T47D (cell line): ENCODE results near the gene LRRC7.

Experiments used
- DNase-seq, 2 experiments: peaks; one replicate each; pipeline versions ENCODE4 v3.0.0 to v3.0.0-alpha.2; 2011 to 2012; ENCODE audit warnings: low read depth in 1 of 2, low spot score in 1 of 2
- JUND ChIP-seq: IDR thresholded peaks from 2 replicates; pipeline ENCODE4 v1.6.1; 2012; ENCODE audit warnings: low read depth
- in situ Hi-C: cut with HindIII; loops from 2 replicates; pipeline ENCODE4 v1.10.0; 2016; ENCODE audit warnings: low sequenced_read_pairs, low pct_unique_long_range_greater_than_20kb

Gene LRRC7

DNA sequence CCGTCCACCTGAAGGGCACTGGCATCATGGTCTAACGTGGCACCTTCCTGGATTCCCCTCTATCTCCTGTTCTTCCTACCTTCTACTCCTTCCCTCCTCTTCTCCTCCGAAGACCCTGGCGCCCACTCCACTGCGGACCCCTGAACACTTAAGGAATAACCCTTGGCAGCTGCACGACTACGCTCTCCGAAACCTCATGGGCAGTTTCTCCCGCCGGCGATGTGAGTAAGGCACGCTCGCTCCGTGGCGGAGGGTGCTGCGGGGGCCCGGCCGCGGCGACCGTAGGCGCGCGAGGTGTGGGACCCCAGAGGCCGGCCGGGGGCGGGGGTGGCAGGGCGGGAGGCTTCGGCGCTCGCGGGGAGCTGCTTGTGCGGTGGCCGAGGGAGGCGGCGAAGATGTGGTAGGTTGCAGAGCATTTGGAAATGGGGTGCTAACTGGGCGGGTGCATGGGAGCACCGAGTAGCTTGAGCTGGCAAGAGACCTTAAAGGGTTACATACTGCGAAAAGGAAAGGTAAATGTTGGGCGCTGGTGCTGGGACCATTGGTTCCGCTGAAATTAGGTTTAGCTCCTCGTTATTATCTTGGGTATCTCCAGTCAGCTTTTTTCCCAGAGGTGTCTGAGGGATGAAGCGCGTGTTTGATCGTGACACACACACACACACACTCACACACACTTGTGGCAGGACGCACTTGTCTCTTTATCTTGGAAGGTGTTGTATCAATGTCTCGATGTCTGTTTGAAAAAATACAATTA is 876 bp downstream of the LRRC7 start:
- DNase-seq: no peak
- in situ Hi-C loops: no loop called here

DNA sequence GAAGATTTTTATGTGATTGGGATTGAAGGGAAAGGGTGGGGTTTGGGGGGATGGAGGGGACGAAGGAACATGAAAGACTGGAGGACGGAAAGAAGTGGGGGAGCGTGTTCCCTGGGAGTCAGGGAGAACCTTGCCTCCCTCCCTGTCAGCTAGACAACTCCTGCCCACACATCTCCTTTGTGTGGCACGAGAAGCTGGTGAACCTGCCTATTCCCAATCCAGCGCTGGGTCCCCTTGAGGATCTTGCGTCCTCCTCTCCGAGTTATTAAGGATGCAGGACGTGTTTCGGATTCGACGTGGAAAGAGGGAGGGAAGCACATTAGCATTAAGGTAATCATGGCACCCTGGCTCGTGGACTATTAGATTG is 1.4 kb downstream of the LRRC7 start:
- in situ Hi-C loops: no loop called here
- no peak for TF ChIP-seq JUND
- no peak for DNase-seq

More for the DNA sequence above, 876 bp downstream of the LRRC7 start:
- no peak for TF ChIP-seq JUND

DNA sequence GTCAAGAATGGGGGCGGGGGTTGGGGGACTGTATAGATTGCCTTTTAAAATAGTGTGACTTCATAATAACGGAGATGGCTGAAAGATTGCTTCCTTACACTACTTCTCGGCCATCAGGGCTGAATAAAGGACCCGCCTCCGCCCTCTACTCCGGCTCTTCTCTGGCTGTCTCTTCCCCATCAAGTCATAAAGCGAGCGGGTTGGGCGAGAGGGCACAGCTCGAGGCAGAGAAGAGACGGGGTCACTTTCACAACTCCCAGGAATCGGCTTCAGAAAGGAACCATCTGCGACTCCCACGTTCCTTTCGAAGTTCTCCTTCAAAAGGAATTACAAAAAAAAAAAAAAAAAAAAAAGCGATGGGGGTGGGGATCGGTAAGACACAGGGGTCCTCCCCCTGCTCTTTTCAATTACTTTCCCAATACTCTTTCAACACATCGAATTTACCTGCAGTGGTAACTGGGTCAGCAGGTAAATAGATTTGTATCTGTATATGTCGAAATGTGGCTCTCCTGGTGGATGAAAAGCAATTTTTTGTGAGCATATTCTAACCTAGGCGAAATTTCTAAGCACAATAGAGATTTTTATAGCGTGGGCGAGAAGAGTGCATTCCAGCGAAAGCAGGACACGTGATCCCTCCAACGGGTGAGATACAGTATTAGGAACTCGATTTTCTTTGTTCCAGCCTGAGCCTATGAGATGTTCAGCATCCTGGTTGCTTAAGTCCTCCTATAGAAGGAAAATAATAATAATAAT is 2.0 kb downstream of the LRRC7 start:
- DNase-seq: no peak
- in situ Hi-C loops: no loop called here
- TF ChIP-seq JUND: no peak

DNA sequence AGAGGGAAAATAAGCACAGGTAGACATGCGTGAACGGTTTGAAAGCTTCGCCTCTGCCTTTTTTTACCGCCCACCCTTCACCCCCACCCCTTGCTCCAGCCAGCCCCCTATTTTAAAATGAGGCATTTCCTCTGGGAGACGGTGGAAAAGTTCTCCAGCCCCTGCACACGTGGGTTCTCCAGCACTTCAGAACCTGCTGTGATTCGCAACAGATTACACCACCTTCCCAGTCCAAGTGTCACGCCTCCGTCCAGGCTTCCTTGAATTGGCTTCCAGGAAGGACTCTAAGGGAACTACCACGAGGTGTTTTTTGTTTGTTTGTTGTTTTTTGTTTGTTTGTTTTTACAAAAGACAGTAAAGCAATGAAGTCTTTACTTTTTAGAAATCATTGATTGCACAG is 2.6 kb downstream of the LRRC7 start:
- DNase-seq: no peak
- in situ Hi-C loops: no loop called here
- no peak for TF ChIP-seq JUND

DNA sequence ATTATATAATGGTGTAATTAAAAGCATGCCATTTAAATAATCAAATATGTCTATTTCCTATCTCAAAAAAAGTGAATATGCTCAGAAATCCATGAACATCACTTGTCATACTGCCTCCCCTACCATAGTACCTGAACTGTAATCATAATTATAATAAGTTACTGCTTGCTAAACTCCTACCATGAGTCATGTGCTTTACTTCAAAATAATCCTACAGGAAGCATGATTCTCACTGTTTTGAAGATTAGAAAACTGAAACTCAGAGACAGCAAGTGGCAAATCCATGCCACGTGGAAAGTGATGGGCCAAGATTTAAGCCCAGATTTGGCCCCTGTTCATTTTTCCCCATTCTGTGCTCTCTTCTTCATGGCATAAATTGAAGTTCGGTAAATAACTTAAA is 5.2 kb downstream of the LRRC7 start:
- no peak for DNase-seq
- TF ChIP-seq JUND: no peak
- in situ Hi-C loops: no loop called here

DNA sequence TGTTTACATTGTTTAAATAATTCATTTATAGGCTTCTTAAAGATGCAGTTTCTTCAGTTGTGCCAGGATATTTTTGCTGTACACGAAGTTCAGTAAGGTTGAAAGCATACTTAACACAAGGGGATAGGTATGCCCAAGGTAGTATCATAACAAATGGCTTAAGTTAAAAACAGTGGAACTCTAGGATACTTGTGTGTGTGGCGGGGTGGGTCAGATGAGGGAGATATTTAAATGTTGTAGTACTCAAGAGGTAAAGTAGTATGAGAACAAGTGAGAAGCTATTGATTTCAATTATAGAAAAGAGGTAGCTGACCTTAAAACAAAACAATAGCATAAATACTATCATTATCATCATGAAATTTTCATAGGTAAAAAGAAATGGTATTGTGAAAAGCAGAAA is 6.2 kb downstream of the LRRC7 start:
- in situ Hi-C loops: no loop called here
- DNase-seq: no peak
- no peak for TF ChIP-seq JUND

DNA sequence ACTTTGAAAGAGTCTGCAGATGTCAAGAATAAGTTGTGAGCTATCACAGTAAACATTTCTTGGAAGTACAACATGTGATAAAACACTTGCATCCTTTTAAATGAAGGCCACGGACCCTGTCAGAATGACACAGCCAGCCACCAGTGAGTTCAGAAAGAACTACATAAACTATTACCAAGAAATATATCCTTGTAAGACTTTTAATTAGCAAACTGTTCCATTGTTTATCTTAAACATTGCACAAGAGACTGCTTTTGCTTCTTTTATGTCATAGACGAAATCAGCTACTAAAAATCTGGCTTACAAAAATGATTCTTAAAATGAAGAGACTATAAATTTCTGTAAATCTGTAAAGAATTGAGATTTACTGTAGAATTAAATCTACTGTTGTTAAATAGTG is 17.9 kb downstream of the LRRC7 start:
- no peak for TF ChIP-seq JUND
- in situ Hi-C loops: no loop called here
- DNase-seq: no peak

DNA sequence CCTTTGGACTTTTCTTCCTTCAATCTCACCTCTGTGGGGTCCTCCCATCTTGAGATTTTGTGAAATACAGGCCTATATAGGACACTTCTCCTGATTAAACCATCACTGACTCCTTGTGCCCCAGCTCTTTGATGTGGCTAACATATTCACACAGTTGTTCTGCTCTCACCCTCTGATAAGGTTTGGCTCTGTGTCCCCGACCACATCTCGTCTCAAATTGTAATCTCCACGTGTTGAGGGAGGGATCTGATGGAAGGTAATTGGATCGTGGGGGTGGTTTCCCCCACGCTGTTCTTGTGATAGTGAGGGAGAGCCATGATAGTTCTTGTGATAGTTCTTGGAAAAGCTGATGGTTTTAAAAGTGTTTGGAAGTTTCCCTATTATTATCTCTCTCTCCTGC is 19.7 kb downstream of the LRRC7 start:
- no peak for DNase-seq
- in situ Hi-C loops: no loop called here
- TF ChIP-seq JUND: no peak

DNA sequence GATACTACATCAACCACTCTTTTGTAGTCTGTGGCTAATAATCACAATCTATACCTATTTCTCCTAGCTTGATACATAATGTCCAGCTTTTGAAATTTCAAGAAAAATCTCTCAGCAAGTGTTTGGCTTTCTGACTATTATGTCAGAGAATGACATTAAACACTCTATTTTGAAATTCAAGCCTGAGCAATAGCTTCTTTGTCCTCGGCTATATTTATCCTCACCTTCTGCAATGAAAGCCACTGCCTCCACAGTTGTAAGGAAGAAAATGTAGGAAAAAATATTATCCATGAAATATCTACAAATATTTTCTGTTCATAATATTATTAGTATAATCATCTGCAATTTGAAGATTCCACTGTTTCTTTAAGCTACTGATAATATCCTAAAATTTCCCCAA is 22.1 kb downstream of the LRRC7 start:
- no peak for DNase-seq
- in situ Hi-C loops: no loop called here
- no peak for TF ChIP-seq JUND

DNA sequence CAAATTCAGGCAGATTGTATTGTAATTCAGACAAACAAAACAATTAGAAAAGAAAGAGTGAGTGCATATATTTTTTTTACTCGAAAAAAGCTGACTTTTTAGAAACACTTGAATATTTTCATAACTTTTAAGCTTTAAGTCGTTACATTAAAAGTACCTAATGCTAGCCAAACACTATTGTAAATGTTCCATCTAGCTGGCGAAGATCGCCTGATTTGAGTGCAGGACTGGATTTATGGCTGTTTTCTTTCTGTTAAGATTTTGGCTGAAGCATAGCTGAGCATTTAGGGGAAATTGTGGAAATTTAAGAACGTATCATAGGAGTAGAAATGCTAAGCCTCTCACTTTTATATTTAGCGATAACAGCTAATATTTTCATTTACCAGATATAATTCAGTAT is 24.6 kb downstream of the LRRC7 start:
- DNase-seq: no peak
- no peak for TF ChIP-seq JUND
- in situ Hi-C loops: no loop called here

DNA sequence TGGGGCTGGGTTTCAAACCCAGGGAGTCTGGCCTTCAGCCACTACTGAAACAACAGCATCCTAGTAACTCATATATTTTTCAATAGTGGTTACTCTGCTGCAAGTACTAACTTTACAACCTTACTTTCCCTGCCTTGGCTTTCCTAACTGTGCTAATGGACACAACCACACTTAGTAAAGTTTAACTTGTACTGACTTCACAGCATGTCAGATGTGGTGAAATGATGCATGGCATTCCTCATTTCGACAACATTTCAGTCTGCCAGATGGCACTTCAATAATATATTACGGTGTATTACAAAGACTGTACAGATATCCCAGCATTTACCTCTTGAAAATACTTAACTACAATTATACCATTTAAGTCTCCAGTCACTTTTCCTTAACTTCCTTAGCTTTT is 27.8 kb downstream of the LRRC7 start:
- in situ Hi-C loops: no loop called here
- TF ChIP-seq JUND: no peak
- no peak for DNase-seq

DNA sequence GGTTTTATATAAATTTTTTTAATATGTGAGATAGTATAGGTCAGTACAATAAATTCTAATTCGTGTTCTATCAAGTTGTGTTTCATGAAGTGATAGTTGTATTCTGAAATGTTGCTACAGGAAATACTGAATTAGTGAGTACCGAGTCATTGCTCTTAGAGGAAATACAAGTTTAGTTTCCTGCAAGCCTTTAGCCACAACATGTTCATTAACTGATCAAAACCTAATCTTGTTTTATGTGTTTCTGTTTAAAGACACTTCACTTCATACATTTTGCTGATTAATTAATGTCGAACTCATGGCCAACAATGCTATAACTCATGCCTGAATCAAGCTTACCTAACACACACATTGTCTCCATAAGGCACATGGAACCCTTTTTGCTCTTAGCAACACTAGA is 43.6 kb downstream of the LRRC7 start:
- no peak for TF ChIP-seq JUND
- DNase-seq: no peak
- in situ Hi-C loops: no loop called here

DNA sequence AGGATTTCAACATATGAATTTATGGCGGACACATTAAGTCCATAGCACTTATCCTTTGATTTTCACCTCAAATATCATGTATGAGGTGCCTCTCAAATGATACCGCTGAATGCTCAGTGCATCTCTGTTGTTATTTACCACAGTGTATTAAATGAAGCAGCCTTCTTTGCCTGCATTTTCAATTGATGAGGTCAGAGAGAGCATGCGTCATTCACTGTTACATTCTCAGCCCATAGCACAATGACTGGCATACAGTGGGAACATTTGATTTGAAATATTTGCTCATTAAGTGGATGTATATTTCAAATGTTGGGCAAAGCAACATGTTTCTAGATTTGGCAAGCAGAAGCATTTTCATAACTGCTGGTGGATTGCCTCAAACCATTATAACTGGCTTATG is 45.7 kb downstream of the LRRC7 start:
- in situ Hi-C loops: no loop called here
- no peak for TF ChIP-seq JUND
- DNase-seq: no peak

DNA sequence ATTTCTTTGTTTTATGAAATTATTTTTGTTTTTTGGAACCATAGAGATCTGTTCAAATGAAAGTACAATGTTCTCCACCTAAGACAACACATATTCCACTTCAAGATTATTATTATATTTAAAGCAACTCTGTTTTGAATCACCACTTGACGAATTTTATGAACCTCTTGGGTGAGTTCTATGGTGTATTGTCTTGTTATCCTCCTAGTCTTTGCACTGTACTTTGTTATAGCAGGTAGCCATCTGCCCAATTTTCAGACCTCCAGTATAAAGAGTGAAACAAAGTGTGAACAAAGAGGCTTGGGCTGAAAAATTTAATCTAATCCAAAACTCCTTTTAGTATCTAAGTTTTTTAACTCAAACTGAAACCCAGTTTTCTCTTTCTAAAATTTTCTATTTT is 71.0 kb downstream of the LRRC7 start:
- DNase-seq: no peak
- in situ Hi-C loops: no loop called here
- TF ChIP-seq JUND: no peak
